ENCODE data around the gene PHYKPL. TPM values are rescaled to one million over a fixed set of nuclear protein-coding genes. Genes with fewer than 3 reads are reported as not detected.

The PHYKPL gene
- total RNA-seq, 4 donors from 2014 or later = 29.3 to 45.7 (median 31.8) TPM

DNA sequence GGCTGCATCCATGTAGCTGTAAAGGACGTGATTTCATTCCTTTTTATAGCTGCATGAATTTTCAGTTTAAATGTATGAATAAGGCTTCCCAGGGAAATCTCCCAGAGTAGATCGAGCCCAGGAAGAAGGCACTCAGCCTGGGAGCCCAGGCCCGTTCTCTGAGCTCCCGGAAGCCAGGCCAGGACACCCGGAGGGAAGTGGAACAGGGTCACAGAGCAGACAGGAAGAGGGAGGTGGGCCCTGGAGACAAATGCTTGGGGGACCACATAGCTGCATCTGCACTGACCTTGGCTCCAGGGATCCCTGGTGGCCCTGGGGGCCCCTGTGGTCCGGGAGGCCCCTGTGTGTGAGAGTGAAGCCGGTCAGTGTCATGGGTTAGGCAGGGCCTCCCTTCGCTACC is 19.7 kb upstream of the PHYKPL start:
- no peak for TF ChIP-seq POLR2A (IDR thresholded peaks at IDR 0.05)
- TF ChIP-seq, protein P1, sequence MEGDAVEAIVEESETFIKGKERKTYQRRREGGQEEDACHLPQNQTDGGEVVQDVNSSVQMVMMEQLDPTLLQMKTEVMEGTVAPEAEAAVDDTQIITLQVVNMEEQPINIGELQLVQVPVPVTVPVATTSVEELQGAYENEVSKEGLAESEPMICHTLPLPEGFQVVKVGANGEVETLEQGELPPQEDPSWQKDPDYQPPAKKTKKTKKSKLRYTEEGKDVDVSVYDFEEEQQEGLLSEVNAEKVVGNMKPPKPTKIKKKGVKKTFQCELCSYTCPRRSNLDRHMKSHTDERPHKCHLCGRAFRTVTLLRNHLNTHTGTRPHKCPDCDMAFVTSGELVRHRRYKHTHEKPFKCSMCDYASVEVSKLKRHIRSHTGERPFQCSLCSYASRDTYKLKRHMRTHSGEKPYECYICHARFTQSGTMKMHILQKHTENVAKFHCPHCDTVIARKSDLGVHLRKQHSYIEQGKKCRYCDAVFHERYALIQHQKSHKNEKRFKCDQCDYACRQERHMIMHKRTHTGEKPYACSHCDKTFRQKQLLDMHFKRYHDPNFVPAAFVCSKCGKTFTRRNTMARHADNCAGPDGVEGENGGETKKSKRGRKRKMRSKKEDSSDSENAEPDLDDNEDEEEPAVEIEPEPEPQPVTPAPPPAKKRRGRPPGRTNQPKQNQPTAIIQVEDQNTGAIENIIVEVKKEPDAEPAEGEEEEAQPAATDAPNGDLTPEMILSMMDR (IDR thresholded peaks at IDR 0.05) = no peak
- no peak for DNase-seq (ENCODE audit: low spot score in 2 of 2)
- WGBS, 2 donors = 79 to 87% methylated on average over 5 to 8 of the region's 8 CpGs
- H3K4me3 ChIP-seq (ENCODE audit: low read depth, poor library complexity, severe bottlenecking) = no peak overlapping the region
- intact Hi-C loops (cut with DNase I; ENCODE audit: low total_unique reads) = no loop called here

DNA sequence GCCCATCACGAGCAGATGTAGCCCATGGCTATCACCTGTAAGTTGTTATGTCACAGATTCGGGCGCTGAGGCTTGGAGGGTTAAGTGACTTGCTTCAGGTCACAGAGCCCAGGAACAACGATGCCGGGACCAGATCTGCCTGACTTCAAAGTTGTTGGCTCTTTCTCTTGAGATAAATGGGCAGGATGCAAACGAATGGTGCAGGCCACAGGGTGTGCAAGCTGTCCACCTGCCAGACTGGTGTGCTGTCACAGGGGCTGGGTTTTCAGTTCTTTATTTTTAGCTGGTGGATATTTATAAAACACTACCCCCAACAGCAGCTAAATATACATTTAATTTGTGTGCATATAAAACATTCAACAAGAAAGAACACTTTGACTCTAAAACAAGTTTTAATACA is 17.7 kb upstream of the PHYKPL start:
- no peak for DNase-seq (ENCODE audit: low spot score in 2 of 2)
- 63 to 68% methylated on average over 6 of the region's 6 CpGs for WGBS, 2 donors
- intact Hi-C loops (cut with DNase I; ENCODE audit: low total_unique reads) = no loop called here

DNA sequence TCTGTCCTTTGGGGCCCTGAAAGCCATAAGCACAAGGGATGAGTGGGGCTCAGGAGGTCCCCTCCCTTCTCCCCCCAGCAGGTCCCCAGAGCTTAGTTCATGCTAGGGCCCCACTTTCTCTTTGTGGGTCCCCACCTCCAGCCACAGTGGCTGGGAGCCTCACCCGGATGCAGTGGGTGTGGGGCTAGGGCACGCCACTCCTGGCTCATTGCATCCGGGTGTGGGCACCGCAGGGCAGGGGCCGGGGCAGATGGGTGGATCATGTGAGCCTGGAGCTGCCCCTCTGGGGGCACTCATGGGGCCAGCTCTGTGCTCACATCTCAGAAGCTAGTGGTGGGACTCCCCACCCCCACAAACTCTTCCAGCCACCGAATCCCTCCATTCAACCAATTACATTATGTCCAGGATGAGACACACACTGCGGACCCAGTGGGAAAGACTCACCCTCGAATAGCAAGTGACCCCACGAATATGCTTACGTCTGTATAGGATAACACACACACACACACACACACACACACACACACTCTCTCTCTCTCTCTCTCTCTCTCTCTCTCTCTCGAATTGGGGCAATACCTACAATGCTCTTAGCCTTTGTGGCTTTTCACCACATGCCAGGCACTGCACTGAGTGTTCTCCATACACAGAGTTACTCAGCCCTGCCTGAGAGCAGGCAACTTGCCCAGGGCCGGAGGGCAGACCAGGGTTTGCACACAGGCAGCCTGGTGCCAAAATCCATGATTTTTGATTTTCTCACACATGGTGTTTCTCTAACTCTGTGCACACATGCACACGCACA is 16.8 kb upstream of the PHYKPL start:
- TF ChIP-seq POLR2A (IDR thresholded peaks at IDR 0.05) = no peak
- TF ChIP-seq, protein P1 (IDR thresholded peaks at IDR 0.05) = no peak
- 59 to 63% methylated on average over 12 of the region's 13 CpGs for WGBS, 2 donors
- H3K4me3 ChIP-seq (ENCODE audit: low read depth, poor library complexity, severe bottlenecking) = no peak overlapping the region
- DNase-seq (ENCODE audit: low spot score in 2 of 2) = no peak
- intact Hi-C loops (cut with DNase I; ENCODE audit: low total_unique reads) = no loop called here

More for the DNA sequence above, 17.7 kb upstream of the PHYKPL start:
- H3K4me3 ChIP-seq (ENCODE audit: low read depth, poor library complexity, severe bottlenecking) = no peak overlapping the region
- TF ChIP-seq, protein P1 (IDR thresholded peaks at IDR 0.05) = no peak
- no peak for TF ChIP-seq POLR2A (IDR thresholded peaks at IDR 0.05)

DNA sequence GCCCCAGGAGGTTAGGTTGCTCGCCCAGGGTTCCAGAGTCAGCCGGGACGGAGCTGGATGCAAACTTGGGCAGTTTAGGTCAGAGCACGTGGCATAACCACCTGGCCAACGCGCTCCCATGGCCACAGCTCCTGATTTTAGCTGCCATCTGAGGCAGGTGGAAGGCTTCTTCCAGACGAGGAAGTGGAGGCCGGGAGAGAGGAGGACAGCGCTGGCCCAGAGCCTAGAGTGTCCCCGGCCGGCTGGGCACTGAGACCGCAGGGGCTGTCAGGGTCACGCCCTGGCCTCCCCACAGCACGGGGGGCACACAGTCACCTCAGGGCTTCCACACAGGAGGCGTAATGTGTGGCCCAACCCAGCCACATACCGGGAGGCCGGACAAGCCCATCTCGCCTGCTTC is 16.1 kb upstream of the PHYKPL start:
- 90 to 92% methylated on average over 18 of the region's 18 CpGs for WGBS, 2 donors
- intact Hi-C loops (cut with DNase I; ENCODE audit: low total_unique reads) = no loop called here
- TF ChIP-seq, protein P1 (IDR thresholded peaks at IDR 0.05) = no peak
- no peak for TF ChIP-seq POLR2A (IDR thresholded peaks at IDR 0.05)
- H3K4me3 ChIP-seq (ENCODE audit: low read depth, poor library complexity, severe bottlenecking) = no peak overlapping the region
- DNase-seq (ENCODE audit: low spot score in 2 of 2) = no peak

DNA sequence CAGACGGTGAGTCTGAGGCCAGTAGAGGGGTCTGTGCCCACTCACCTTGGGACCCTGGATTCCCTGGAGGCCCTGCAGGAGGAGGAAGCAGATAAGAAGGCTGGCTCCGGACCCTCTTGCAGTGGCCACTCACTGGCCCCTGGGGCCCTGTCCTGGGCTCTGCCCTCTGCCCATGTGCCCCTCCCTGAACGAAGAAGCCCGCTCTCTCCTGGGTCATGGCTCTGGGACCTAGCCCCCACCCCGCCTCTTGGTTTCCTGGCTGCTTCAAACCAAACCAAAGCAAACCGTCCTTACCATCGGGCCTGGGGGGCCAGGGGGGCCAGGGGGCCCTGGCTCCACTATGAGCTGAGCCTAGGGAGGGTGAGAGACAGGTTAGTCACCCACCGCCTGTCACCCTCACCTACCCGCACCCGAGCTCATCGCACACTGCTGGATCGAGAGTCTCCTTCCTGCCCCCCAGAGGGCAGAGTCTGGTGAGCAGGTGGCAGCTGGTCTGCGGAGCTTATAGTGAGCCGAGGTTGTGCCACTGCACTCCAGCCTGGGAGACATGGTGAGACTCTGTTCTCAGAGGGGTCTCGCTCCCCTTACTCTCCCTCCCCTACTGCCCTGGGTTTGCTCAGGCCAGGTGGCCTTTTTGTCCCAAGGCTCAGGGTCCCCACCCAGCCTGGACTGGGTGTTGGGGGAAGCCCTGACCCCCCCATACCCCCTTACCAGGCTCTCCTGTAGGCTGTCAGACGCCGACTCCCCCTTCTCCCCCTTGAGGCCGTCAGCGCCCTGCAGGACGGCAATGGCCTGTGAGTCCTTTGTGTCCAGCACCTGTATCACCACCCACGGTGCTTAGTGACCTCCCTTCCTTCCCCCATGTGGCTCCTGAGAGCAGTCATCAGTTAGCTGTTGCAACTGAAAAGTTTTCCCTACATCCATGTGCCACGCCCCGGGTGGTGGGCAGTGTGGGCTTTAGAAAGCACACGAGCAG is 15.2 kb upstream of the PHYKPL start:
- intact Hi-C loops (cut with DNase I; ENCODE audit: low total_unique reads) = no loop called here
- 79% methylated on average over 21 to 22 of the region's 24 CpGs for WGBS, 2 donors
- DNase-seq (ENCODE audit: low spot score in 2 of 2) = no peak
- no peak for TF ChIP-seq POLR2A (IDR thresholded peaks at IDR 0.05)
- TF ChIP-seq, protein P1 (IDR thresholded peaks at IDR 0.05) = no peak
- no peak overlapping the region for H3K4me3 ChIP-seq (ENCODE audit: low read depth, poor library complexity, severe bottlenecking)
